ENCODE data around the gene NPTX1. TPM values are rescaled to one million over a fixed set of nuclear protein-coding genes. Genes with fewer than 3 reads are reported as not detected.

Gene NPTX1, protein sequence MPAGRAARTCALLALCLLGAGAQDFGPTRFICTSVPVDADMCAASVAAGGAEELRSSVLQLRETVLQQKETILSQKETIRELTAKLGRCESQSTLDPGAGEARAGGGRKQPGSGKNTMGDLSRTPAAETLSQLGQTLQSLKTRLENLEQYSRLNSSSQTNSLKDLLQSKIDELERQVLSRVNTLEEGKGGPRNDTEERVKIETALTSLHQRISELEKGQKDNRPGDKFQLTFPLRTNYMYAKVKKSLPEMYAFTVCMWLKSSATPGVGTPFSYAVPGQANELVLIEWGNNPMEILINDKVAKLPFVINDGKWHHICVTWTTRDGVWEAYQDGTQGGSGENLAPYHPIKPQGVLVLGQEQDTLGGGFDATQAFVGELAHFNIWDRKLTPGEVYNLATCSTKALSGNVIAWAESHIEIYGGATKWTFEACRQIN
- 1.6 and 4.2 TPM in 2 replicates for total RNA-seq (2014; rRNA removed; shearing (Covaris generic))

DNA sequence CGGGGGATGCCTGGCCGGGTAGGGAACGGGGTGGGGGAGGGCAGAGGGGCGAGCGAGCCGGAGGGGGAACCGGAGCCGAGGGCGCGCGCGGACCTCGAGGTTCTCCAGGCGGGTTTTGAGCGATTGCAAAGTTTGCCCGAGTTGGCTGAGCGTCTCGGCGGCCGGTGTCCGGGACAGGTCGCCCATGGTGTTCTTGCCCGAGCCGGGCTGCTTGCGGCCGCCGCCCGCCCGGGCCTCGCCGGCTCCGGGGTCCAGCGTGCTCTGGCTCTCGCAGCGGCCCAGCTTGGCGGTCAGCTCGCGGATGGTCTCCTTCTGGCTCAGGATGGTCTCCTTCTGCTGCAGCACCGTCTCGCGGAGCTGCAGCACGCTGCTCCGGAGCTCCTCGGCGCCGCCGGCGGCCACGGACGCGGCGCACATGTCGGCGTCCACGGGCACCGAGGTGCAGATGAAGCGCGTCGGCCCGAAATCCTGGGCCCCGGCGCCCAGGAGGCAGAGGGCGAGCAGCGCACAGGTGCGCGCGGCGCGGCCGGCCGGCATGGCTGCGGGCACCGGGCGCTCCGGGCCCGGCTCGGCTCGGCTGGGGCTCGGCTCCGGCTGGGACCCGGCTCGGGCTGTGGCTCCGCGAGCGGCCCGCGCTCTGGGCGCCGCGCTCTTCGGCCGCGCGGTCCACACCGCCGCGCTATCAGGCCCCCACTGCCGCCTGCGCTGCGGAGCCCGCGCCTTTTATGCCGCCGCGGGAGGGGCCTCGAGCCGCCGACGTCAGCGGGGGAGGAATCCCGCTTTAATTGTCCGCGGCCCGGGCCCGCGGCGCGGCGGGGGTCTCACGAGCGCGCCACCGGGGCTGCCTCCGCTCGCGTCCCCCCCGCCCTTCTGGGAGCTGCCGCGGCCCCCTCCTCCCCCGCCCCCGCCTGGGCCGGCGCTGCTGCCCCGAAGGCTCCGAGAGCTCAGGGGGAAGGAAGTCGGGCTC, at the start of gene NPTX1:
Gene NPTX1 (minus strand): TSS at position 698 of the 967 bp plus-strand sequence. CDS start 161 bp downstream, at position 537.
- peak within 1 kb of the TSS; percentile 34 for H3K4me3 ChIP-seq (ENCODE audit: insufficient read depth, low read depth, low read length)
- peak; percentile 90 for DNase-seq
- H3K27me3 ChIP-seq (ENCODE audit: control insufficient read depth, insufficient read depth, low read length): peaks cover 94% of the 10 kb centered on the region

GRCh38 chr17:80523956-80524712, 47.7 kb upstream of the NPTX1 start:
- Histone ChIP-seq H3K36me3 (replicated peaks; ENCODE audit: control insufficient read depth, insufficient read depth, low read length) (no peaks in the 10 kb centered on the region), H3K27me3 (ENCODE audit: control insufficient read depth, insufficient read depth, low read length) (no peaks in the 10 kb centered on the region; the same call in 1 of the 2 replicates), H3K4me3 (ENCODE audit: insufficient read depth, low read depth, low read length) (no peak overlapping the region)
- DNase-seq: no peak

More for the DNA sequence above, at the start of gene NPTX1:
- no peaks in the 10 kb centered on the region for H3K36me3 ChIP-seq (replicated peaks; ENCODE audit: control insufficient read depth, insufficient read depth, low read length)

GRCh38 chr17:80523054-80523744, 46.8 kb upstream of the NPTX1 start:
- Histone ChIP-seq H3K4me3 (ENCODE audit: insufficient read depth, low read depth, low read length) (no peak overlapping the region), H3K36me3 (replicated peaks; ENCODE audit: control insufficient read depth, insufficient read depth, low read length) (no peaks in the 10 kb centered on the region), H3K27me3 (ENCODE audit: control insufficient read depth, insufficient read depth, low read length) (no peaks in the 10 kb centered on the region; the same call in 1 of the 2 replicates)
- no peak for DNase-seq

DNA sequence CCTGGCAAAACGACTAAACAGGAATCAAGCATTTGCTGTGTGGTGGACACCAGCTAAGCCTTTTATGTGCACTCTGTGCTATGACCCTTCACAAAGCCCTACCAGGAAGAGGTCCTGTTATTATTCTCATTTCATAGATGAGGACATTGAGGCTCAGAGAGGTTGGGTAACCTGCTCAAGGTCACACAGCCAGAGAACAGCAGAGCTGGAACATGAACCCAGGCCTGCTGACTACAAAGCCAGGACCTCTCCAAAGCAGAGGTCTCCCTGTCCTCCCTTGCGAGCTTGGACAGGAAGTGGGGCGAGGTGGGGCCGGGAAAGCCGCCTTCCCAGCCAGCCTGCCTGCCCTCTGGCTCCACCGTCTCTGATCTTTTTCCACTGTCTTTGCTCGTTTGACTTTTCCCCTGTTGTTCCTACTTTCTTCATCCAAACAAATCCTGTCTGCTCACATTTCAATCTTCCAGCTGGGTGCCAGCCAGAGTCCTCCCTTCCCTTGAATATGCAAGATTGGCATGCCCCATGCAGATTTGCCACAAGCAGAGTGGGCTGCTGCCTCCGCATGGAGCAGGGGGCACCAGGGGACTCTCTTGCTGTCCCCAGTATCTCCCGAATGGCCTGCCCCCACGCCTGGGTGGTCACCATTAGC, 44.5 kb upstream of the NPTX1 start:
- no peaks in the 10 kb centered on the region; the same call in 1 of the 2 replicates for H3K27me3 ChIP-seq (ENCODE audit: control insufficient read depth, insufficient read depth, low read length)
- DNase-seq: no peak
- no peak overlapping the region for H3K4me3 ChIP-seq (ENCODE audit: insufficient read depth, low read depth, low read length)
- H3K36me3 ChIP-seq (replicated peaks; ENCODE audit: control insufficient read depth, insufficient read depth, low read length): no peaks in the 10 kb centered on the region

- no peak for DNase-seq
- H3K36me3 ChIP-seq (replicated peaks; ENCODE audit: control insufficient read depth, insufficient read depth, low read length): no peaks in the 10 kb centered on the region
- no peaks in the 10 kb centered on the region; the same call in 1 of the 2 replicates for H3K27me3 ChIP-seq (ENCODE audit: control insufficient read depth, insufficient read depth, low read length)
- H3K4me3 ChIP-seq (ENCODE audit: insufficient read depth, low read depth, low read length): no peak overlapping the region
Observed at GRCh38 chr17:80519091-80519781, 42.8 kb upstream of the NPTX1 start.

GRCh38 chr17:80518392-80518791, 42.0 kb upstream of the NPTX1 start:
- DNase-seq: no peak
- H3K36me3 ChIP-seq (replicated peaks; ENCODE audit: control insufficient read depth, insufficient read depth, low read length): no peaks in the 10 kb centered on the region
- H3K4me3 ChIP-seq (ENCODE audit: insufficient read depth, low read depth, low read length): no peak overlapping the region
- H3K27me3 ChIP-seq (ENCODE audit: control insufficient read depth, insufficient read depth, low read length): no peaks in the 10 kb centered on the region; the same call in 1 of the 2 replicates

DNA sequence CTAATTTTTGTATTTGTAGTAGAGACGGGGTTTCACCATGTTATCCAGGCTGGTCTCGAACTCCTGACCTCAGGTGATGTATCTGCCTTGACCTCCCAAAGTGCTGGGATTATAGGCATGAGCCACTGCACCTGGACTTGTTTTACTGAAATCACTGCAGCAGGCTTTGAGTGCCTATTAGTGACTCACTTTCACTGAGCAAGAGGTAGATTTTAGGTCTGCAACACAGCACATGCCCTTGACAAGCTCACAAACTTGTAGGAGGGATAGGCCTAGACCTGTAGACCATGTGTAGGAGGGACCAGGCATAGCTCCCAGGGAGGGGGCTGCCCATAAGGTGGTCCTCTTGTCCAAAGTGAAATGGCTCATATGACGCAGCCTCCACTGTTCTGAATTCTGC, 41.2 kb upstream of the NPTX1 start:
- Histone ChIP-seq H3K4me3 (ENCODE audit: insufficient read depth, low read depth, low read length) (no peak overlapping the region), H3K36me3 (replicated peaks; ENCODE audit: control insufficient read depth, insufficient read depth, low read length) (no peaks in the 10 kb centered on the region), H3K27me3 (ENCODE audit: control insufficient read depth, insufficient read depth, low read length) (no peaks in the 10 kb centered on the region)
- no peak for DNase-seq

DNA sequence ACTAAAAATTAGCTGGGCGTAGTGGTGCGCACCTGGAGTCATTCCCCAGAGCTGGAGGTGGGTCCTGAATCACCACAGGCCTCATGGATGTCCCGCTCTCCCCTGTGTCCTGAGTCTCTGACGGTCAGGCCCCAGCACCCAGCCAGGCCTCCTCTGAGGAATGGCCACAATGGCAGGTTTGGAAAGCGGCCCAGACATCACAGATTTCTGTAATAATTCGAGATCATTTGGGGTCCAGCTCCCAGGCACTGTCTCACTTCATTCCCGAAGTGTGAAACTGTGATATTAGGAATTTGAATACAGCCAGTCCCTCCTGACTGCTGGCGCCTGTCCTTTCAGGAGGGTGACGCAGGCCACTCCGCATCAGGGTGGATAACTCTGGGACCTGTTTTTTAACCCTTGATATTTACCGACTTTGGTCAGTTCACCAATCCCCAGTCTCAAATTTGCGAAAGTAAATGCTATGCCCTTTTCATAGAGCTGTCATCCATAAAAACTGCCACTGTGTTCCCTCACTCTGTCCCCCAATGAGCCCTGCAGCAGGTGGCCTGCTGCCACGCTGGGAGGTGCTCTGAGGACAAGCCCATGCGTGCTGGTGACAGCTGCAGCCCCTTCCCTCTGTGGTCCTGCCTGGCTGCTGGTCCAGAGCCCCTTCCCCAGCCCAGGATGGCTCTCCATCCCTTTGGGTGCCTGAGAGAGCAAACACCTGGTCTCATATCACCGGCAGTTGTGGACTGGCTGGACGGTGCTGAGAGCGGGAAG, 39.9 kb upstream of the NPTX1 start:
- no peaks in the 10 kb centered on the region for H3K36me3 ChIP-seq (replicated peaks; ENCODE audit: control insufficient read depth, insufficient read depth, low read length)
- H3K27me3 ChIP-seq (ENCODE audit: control insufficient read depth, insufficient read depth, low read length): no peaks in the 10 kb centered on the region
- no peak for DNase-seq
- H3K4me3 ChIP-seq (ENCODE audit: insufficient read depth, low read depth, low read length): no peak overlapping the region

DNA sequence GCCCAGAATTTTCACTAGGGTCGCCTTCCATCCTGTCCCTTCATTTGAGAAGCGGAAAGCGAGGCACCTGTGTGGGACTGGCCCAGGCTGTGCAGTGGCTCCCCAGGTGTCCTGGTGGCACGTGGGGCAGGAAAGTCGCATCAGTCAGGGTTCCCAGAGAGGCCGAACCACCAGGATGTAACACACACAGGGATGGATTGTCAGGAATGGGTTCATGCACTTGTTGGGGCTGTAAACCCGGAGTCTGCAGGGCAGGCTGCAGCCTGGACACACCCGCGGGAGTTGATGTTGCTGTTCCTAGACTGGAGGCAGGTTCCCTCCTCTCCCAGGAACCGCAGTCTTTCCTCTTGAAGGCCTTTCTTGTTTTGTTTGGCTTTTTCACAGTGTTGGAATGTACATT, 37.5 kb upstream of the NPTX1 start:
- Histone ChIP-seq H3K36me3 (replicated peaks; ENCODE audit: control insufficient read depth, insufficient read depth, low read length) (no peaks in the 10 kb centered on the region), H3K27me3 (ENCODE audit: control insufficient read depth, insufficient read depth, low read length) (no peaks in the 10 kb centered on the region), H3K4me3 (ENCODE audit: insufficient read depth, low read depth, low read length) (no peak overlapping the region)
- DNase-seq: peak; percentile 65

DNA sequence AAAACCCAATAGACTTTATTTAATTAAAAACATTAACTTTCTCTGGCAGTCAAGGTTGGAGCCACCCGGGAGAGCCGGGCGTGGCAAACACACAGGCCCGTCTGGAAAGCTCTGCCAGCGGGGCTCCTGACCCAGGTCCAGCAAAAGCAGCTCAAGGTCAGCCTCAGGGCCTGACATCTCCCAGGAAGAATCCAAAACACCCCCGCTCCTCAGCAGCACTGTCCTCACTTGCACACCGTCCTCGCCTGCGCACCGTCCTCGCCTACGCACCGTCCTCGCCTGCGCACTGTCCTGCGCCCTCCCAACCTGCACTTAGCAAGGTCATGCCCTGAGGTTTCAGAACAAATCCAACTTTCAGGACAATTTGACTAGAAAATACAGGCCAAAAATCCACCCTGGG, 36.8 kb upstream of the NPTX1 start:
- Histone ChIP-seq H3K36me3 (replicated peaks; ENCODE audit: control insufficient read depth, insufficient read depth, low read length) (no peaks in the 10 kb centered on the region), H3K4me3 (ENCODE audit: insufficient read depth, low read depth, low read length) (no peak overlapping the region), H3K27me3 (ENCODE audit: control insufficient read depth, insufficient read depth, low read length) (no peaks in the 10 kb centered on the region)
- DNase-seq: no peak

DNA sequence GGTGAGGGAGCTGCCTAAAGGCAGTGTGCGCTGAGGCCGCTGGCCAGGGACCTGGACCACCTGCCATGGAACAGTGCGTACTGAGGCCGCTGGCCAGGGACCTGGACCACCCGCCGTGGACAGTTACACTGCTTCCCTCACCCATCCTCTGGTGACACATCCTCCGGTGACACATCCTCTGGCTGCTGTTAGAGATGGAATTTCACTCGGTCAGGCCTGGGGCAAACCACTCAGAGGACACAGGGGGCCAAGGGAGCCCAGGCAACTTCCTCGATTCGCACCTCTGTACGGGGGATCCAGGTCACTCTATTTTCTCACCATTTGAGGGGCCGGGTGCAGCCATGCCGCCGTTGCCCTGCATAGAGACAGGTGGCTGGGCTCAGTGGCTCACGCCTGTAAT, 35.8 kb upstream of the NPTX1 start:
- H3K4me3 ChIP-seq (ENCODE audit: insufficient read depth, low read depth, low read length): no peak overlapping the region
- H3K36me3 ChIP-seq (replicated peaks; ENCODE audit: control insufficient read depth, insufficient read depth, low read length): no peaks in the 10 kb centered on the region
- no peaks in the 10 kb centered on the region for H3K27me3 ChIP-seq (ENCODE audit: control insufficient read depth, insufficient read depth, low read length)
- DNase-seq: no peak
